Measurements from ENCODE around the gene USP5. TPM values are rescaled to one million over a fixed set of nuclear protein-coding genes. Genes with fewer than 3 reads are reported as not detected.

Gene USP5
- polyA plus RNA-seq, 1 of the 3 experiments (the other 2 are of a cell fraction) = 97.2 TPM

DNA sequence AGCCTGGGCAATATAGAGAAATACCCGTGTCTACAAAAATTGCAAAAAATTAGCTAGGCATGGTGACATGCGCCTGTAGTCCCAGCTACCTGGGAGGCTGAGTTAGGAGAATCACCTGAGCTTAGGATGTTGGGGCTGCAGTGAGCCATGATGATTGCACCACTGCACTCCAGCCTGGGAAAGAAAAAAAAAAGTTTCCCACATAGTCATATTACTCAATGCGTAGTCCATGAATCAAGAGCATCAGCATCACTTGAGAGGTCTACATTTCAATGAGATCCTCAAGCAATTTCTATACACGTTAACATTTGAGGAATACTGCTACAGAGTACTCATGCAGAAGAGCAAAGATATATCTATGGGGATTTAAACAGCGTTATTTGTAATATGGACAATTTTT is 47.5 kb downstream of the USP5 start (continued):
- TF ChIP-seq RAD21 (IDR thresholded peaks at IDR 0.05; ENCODE audit: low read length) (no peak), RXRA (IDR thresholded peaks at IDR 0.05; ENCODE audit: borderline replicate concordance, low read depth) (no peak)

DNA sequence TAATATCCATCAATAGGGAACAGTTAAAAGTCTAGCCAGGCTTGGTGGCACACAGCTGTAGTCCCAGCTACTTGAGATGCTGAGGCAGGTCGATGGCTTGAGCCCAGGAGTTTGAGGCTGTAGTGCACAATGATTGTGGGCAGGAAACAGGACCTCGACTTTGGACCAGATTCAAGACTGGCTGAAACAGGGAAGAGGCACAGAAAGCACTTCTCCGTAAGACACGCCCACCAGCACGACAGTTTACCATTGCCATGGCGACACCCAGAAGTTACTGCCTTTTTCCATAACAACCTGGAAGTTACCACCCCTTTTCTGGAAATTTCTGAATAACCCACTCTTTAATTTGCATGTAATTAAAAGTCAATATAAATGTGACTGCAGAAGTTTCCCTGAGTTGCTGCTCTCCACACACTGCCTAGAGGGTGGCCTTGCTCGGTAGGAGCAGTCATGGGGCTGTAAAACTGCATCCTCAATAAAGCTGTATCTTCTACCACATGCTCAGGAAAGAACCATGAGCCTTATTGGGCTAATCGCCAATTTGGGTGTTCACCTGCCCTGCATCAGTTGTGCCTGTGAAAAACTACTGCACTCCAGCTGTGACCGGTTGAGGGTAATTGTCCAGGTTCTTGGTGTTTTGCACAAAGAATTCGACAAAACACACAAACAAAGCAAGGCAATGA is 48.0 kb downstream of the USP5 start:
- WGBS (ENCODE audit: low lambda C conversion rate) = 81% methylated on average over 10 of the region's 10 CpGs
- no peak overlapping the region for H3K4me3 ChIP-seq (ENCODE audit: low read depth in 2 of 2, low read length in 1 of 2)
- no peak for TF ChIP-seq TEAD4 (IDR thresholded peaks at IDR 0.05; ENCODE audit: borderline replicate concordance, insufficient read depth)
- no peak for TF ChIP-seq SIN3A (IDR thresholded peaks at IDR 0.05; ENCODE audit: borderline replicate concordance, low read depth, low read length)
- no peaks in the 10 kb centered on the region for H4K20me1 ChIP-seq (ENCODE audit: insufficient read depth)
- H3K9ac ChIP-seq = no peak overlapping the region
- no peaks in the 10 kb centered on the region for H3K36me3 ChIP-seq (replicated peaks in 1 of 2; ENCODE audit: control insufficient read depth in 1 of 2, insufficient read depth in 2 of 2, low read length in 1 of 2)
- no peaks in the 10 kb centered on the region for H3K9me3 ChIP-seq
- no peaks in the 10 kb centered on the region for H3K27me3 ChIP-seq (ENCODE audit: insufficient read depth)
- no peaks in the 10 kb centered on the region for H3K9me2 ChIP-seq
- H3K4me2 ChIP-seq = no peak overlapping the region
- H2AFZ ChIP-seq (ENCODE audit: low read depth) = no peak overlapping the region
- H3K79me2 ChIP-seq (ENCODE audit: insufficient read depth) = no peaks in the 10 kb centered on the region
- peaks cover 4 to 9% of the 10 kb centered on the region in 2 experiments; a peak in 2 of 4 replicates for H3K4me1 ChIP-seq (ENCODE audit: control insufficient read depth in 1 of 2, insufficient read depth in 2 of 2, low read depth in 1 of 2, low read length in 1 of 2)
- H3K27ac ChIP-seq (ENCODE audit: low read depth in 2 of 2, low read length in 1 of 2) = no peak overlapping the region
- ChIA-PET POLR2A (interaction anchor here (0.9 kb wide), 1 partner anchor 9 kb away, joined by 3 read pairs; no protein-coding TSS in a partner anchor), CTCF (interaction anchor here (0.9 to 2.1 kb wide), 6 partner anchors 9 to 144 kb away, joined by 3 to 9 read pairs (median 4); partner anchors contain the start of gene SPSB2)
- H3F3A ChIP-seq (replicated peaks; ENCODE audit: insufficient read depth) = no peaks in the 10 kb centered on the region
- DNase-seq = no peak

DNA sequence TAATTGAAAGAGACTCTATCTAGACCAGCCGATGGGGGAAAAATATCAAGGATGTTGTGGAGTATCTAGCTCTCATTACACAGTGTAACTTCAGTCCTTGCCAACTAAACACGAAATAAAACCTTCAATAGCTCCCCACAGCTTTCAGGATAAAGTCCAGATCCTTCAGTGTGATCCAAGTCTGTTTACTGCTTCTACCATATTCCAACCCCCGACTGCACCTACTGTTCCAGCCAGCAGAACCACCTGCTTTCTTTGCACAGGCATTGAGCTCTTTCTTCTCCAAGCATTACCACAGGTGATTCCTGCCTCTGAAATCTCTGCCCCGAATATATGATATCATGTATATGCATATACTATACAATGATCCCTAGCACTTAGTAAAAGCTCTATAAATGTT is 50.5 kb downstream of the USP5 start:
- Histone ChIP-seq H4K20me1 (ENCODE audit: insufficient read depth) (no peaks in the 10 kb centered on the region), H3K9me2 (no peaks in the 10 kb centered on the region), H3K4me2 (no peak overlapping the region), H3F3A (replicated peaks; ENCODE audit: insufficient read depth) (no peaks in the 10 kb centered on the region), H3K27ac (ENCODE audit: low read depth in 2 of 2, low read length in 1 of 2) (no peak overlapping the region), H3K36me3 (replicated peaks in 1 of 2; ENCODE audit: control insufficient read depth in 1 of 2, insufficient read depth in 2 of 2, low read length in 1 of 2) (peaks cover 0 to 5% of the 10 kb centered on the region in 2 experiments), H3K79me2 (ENCODE audit: insufficient read depth) (no peaks in the 10 kb centered on the region), H3K27me3 (ENCODE audit: insufficient read depth) (no peaks in the 10 kb centered on the region), H3K9ac (no peak overlapping the region), H3K9me3 (no peaks in the 10 kb centered on the region), H3K4me3 (ENCODE audit: low read depth in 2 of 2, low read length in 1 of 2) (no peak overlapping the region), H2AFZ (ENCODE audit: low read depth) (no peak overlapping the region), H3K4me1 (ENCODE audit: control insufficient read depth in 1 of 2, insufficient read depth in 2 of 2, low read depth in 1 of 2, low read length in 1 of 2) (peaks cover 9 to 10% of the 10 kb centered on the region in 2 experiments; a peak in 2 of 4 replicates)
- TF ChIP-seq GATA2 (CRISPR knock-in tag; IDR thresholded peaks at IDR 0.05) (no peak), FOXJ3 (CRISPR knock-in tag; IDR thresholded peaks at IDR 0.05) (no peak), ELF1 (IDR thresholded peaks at IDR 0.05) (no peak)
- TF ChIP-seq, protein P1, sequence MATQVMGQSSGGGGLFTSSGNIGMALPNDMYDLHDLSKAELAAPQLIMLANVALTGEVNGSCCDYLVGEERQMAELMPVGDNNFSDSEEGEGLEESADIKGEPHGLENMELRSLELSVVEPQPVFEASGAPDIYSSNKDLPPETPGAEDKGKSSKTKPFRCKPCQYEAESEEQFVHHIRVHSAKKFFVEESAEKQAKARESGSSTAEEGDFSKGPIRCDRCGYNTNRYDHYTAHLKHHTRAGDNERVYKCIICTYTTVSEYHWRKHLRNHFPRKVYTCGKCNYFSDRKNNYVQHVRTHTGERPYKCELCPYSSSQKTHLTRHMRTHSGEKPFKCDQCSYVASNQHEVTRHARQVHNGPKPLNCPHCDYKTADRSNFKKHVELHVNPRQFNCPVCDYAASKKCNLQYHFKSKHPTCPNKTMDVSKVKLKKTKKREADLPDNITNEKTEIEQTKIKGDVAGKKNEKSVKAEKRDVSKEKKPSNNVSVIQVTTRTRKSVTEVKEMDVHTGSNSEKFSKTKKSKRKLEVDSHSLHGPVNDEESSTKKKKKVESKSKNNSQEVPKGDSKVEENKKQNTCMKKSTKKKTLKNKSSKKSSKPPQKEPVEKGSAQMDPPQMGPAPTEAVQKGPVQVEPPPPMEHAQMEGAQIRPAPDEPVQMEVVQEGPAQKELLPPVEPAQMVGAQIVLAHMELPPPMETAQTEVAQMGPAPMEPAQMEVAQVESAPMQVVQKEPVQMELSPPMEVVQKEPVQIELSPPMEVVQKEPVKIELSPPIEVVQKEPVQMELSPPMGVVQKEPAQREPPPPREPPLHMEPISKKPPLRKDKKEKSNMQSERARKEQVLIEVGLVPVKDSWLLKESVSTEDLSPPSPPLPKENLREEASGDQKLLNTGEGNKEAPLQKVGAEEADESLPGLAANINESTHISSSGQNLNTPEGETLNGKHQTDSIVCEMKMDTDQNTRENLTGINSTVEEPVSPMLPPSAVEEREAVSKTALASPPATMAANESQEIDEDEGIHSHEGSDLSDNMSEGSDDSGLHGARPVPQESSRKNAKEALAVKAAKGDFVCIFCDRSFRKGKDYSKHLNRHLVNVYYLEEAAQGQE (IDR thresholded peaks at IDR 0.05; ENCODE audit: low read depth, low read length) = no peak
- TF ChIP-seq, protein P2, sequence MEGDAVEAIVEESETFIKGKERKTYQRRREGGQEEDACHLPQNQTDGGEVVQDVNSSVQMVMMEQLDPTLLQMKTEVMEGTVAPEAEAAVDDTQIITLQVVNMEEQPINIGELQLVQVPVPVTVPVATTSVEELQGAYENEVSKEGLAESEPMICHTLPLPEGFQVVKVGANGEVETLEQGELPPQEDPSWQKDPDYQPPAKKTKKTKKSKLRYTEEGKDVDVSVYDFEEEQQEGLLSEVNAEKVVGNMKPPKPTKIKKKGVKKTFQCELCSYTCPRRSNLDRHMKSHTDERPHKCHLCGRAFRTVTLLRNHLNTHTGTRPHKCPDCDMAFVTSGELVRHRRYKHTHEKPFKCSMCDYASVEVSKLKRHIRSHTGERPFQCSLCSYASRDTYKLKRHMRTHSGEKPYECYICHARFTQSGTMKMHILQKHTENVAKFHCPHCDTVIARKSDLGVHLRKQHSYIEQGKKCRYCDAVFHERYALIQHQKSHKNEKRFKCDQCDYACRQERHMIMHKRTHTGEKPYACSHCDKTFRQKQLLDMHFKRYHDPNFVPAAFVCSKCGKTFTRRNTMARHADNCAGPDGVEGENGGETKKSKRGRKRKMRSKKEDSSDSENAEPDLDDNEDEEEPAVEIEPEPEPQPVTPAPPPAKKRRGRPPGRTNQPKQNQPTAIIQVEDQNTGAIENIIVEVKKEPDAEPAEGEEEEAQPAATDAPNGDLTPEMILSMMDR (IDR thresholded peaks at IDR 0.05) = no peak
- DNase-seq = no peak
- WGBS (ENCODE audit: low lambda C conversion rate) = 77% methylated on average over 4 of the region's 4 CpGs
- ChIA-PET CTCF (interaction anchor here (0.7 to 2.7 kb wide), 4 partner anchors 11 to 43 kb away, joined by 3 to 17 read pairs (median 4); partner anchors contain the start of gene SPSB2), POLR2A (interaction anchor here (0.9 to 1.4 kb wide), 3 partner anchors 11 to 30 kb away, joined by 3 read pairs; partner anchors contain the start of genes ENO2 and SPSB2)
